GM19099 (cell line): ENCODE data around the gene PAQR3.

Experiments used
- POLR2A ChIP-seq: IDR thresholded peaks from 3 replicates; pipeline ENCODE4 v1.6.1; 2011; ENCODE audit warnings: low read depth; ENCODE audit not compliant: insufficient read length; ENCODE audit errors: extremely low read depth

PAQR3 gene

DNA sequence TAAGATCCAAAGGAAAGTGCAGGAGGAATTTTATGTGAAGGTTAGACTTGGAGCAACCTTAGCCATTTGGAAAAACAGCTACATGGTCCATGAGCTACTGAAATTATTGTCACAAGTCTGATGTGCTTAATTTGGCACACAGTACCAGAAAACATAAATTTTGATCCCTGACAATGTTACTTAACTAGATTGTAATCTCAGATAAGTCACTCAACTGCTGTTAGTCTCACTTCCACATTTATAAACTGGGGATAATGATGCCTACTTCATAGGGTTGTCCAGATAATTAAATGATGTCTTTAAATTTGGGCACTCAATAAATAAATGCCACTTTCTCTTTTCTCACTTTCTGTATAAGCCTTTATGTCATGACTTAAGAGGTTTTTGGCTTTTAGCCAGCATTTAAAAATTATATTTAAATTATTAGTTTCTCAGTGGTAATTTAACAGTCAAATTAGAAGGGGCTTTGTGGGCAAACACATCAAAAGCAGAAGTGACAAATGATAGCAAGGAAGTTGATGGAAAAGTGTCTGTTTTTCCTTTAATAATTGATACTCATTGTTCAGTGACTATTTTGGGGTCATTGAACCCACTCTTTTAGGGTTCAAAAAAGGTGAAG, 58.3 kb downstream of the PAQR3 start:
- no peak for TF ChIP-seq POLR2A

DNA sequence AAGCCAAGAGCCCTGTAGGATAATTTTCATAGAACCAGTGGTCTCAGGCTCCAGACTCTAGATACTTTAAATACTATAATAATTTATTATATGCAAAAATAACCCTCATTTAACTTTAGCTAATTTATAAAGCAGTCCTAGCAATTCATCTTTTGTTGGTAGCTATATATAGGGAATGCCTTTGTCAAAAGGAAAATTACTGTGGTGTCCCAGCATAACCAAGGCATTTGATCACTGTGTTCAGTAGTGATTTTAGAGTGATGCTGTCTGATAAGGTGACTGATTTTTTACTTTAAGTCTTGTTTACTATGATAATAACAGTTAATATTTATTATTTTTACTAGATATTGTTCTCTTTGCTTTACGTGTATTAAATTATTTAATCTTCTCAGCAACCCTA, 61.2 kb downstream of the PAQR3 start:
- no peak for TF ChIP-seq POLR2A

DNA sequence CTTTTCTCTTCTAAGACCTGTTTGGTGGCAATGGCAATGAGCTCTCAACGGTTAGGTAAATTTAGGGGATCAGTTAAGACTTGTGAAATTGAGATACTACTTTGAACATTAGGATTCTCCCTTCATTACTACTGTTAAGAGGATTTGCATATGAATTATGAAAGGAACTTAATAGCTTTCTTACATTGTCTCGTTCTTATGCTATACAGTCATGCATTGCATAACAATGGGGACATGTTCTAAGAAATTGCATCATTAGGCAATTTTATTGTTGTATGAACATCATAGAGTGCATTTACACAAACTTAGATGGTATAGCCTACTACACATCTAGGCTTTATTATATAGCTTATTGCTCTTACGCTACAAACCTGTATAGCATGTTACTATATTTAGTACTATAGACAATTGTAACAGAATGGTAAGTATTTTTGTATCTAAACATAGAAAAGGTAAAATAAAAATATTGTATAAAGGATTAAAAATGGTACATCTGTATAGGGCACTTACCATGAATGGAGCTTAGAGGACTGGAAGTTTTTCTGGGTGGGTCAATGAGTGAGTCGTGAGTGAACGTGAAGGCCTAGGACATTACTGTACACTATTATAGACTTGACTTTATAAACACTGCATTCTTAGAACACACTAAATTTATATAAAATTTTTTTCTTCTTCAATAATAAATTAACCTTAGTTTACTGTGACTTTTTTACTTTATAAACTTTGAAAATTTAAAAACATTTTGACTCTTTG, 62.5 kb downstream of the PAQR3 start:
- TF ChIP-seq POLR2A, result no peak

DNA sequence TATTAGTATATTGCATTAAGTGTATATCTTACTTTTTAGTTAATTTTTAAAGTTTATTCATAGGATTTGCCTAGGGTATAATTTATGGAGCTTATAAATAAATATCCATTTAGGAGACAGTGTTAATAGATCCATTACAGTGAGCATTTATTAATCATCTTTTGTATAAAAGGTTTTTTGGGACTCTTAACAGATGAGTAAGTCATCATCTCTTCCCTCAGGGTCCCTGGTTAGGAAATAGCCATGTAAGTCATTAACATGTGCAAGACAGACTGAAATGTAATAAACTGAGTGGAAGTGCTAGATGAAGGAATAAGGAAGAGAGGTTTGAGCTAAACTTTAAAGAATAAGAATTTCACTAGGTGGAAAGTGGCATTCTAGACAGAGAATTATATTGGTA, 69.2 kb downstream of the PAQR3 start:
- no peak for TF ChIP-seq POLR2A

DNA sequence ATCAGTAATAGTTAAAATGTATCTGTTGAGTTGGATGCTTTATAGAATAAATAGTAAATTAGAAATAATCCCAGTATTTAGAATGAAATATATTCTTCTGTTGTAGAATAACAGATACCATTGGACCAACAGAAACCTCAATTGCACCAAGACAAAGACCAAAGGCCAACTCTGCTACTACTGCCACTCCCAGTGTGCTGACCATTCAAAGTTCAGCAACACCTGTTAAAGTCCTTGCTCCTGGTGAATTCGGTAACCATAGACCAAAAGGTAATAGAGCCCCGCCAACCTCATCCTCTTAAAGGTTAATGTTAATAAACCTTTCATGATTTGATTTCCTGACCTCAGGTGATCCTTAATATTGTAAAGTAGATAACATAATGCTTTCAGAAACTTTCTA, 73.8 kb downstream of the PAQR3 start:
- TF ChIP-seq POLR2A, result no peak

GRCh38 chr4:78864405-78865024, 74.7 kb downstream of the PAQR3 start:
- no peak for TF ChIP-seq POLR2A

DNA sequence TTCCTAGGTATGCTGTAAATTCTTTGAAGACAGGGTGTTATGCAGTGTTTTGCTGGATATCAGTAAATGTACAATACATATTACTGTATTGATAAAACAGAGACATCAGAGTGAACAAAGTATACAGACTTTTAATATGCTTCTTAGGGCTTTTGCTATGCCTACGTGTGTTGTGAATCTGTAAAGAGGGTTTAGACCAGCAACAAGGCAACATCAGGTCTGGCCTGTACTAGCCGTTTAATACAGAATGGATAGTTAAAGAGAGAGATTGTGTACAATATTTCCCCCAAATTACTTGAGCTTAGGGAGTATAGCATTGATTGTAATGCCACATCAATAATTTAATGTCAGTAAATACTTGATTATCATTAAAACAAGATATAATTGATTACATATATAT, 75.2 kb downstream of the PAQR3 start:
- no peak for TF ChIP-seq POLR2A

DNA sequence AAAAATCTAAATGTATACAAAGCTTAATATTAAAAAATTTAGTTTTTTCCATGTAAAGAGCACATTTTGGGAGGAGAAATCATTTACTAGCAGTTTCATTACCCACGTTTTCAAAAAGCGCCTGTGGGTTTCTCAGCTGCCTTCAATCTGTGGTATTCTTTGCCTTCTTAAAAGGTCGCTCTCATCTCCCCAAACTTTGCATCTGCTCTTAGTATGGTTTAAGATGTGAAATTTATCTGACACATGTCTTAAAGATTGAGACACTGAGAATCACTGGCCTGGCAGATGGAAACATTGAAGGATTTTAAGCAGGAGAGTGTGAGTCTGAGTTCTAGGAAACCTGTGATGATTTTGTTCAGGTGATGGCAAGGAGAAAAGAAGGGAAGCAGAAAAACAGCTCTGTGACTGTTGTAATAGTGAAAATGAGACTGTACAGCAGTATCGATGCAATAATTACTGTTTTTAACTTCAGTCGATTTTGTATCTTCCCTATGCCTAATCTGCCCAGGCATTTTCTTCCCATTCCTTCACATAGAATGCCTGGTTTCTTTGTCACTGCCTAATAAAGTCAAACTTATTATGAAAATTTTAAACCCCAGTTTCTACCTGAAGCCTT, 75.9 kb downstream of the PAQR3 start:
- TF ChIP-seq POLR2A, result no peak

- TF ChIP-seq POLR2A, result no peak
Observed at GRCh38 chr4:78862314-78862737, 76.9 kb downstream of the PAQR3 start.
